ENCODE data around the gene MAD1L1.

Gene MAD1L1

GRCh38 chr7:2014391-2015241, 218.1 kb downstream of the MAD1L1 start:
- H3K27me3 ChIP-seq (ENCODE audit: control insufficient read depth, low read length), result no peaks in the 10 kb centered on the region
- no peaks in the 10 kb centered on the region for H3F3A ChIP-seq (ENCODE audit: control insufficient read depth, insufficient read depth)
- TF ChIP-seq CTCF (IDR thresholded peaks at IDR 0.05; ENCODE audit: low read depth, low read length, poor library complexity, severe bottlenecking), result no peak
- TF ChIP-seq EZH2phosphoT487 (IDR thresholded peaks at IDR 0.05; ENCODE audit: borderline replicate concordance, low read length), result no peak
- no peak overlapping the region for H3K27ac ChIP-seq (ENCODE audit: low read depth, low read length)
- no peaks in the 10 kb centered on the region for H3K9me3 ChIP-seq (ENCODE audit: control insufficient read depth, insufficient read depth, low read length)
- H3K36me3 ChIP-seq (ENCODE audit: control insufficient read depth, low read length), result peaks cover 14% of the 10 kb centered on the region; the same call in 1 of the 2 replicates
- peaks cover 4% of the 10 kb centered on the region for H3K79me2 ChIP-seq (ENCODE audit: control insufficient read depth, low read length)
- H4K20me1 ChIP-seq (ENCODE audit: control insufficient read depth, insufficient read depth, low read depth, low read length), result 0 out of 2 replicates have a peak, but pooled peaks cover 5% of the 10 kb centered on the region
- peaks cover 14% of the 10 kb centered on the region for H3K4me1 ChIP-seq (ENCODE audit: control insufficient read depth, low read length)
- H3K4me3 ChIP-seq (ENCODE audit: low read length), result no peak overlapping the region
- H3K9me2 ChIP-seq (replicated peaks; ENCODE audit: control insufficient read depth, low read length), result no peaks in the 10 kb centered on the region
- H3K4me2 ChIP-seq (ENCODE audit: low read length), result no peak overlapping the region

GRCh38 chr7:2013381-2014311, 219.1 kb downstream of the MAD1L1 start:
- TF ChIP-seq EZH2phosphoT487 (IDR thresholded peaks at IDR 0.05; ENCODE audit: borderline replicate concordance, low read length) (no peak), CTCF (IDR thresholded peaks at IDR 0.05; ENCODE audit: low read depth, low read length, poor library complexity, severe bottlenecking) (no peak)
- H3K4me2 ChIP-seq (ENCODE audit: low read length), result no peak overlapping the region
- no peak overlapping the region for H3K4me3 ChIP-seq (ENCODE audit: low read length)

GRCh38 chr7:2012981-2013380, 219.8 kb downstream of the MAD1L1 start:
- no peaks in the 10 kb centered on the region for H3K27me3 ChIP-seq (ENCODE audit: control insufficient read depth, low read length)
- TF ChIP-seq EZH2phosphoT487 (IDR thresholded peaks at IDR 0.05; ENCODE audit: borderline replicate concordance, low read length) (no peak), CTCF (IDR thresholded peaks at IDR 0.05; ENCODE audit: low read depth, low read length, poor library complexity, severe bottlenecking) (no peak)

More at GRCh38 chr7:2013381-2014311, 219.1 kb downstream of the MAD1L1 start:
- no peaks in the 10 kb centered on the region for H3K27me3 ChIP-seq (ENCODE audit: control insufficient read depth, low read length)
- no peaks in the 10 kb centered on the region for H3K9me2 ChIP-seq (replicated peaks; ENCODE audit: control insufficient read depth, low read length)
- H3K9me3 ChIP-seq (ENCODE audit: control insufficient read depth, insufficient read depth, low read length), result no peaks in the 10 kb centered on the region
- H3K27ac ChIP-seq (ENCODE audit: low read depth, low read length), result no peak overlapping the region
- H3K4me1 ChIP-seq (ENCODE audit: control insufficient read depth, low read length), result peaks cover 5% of the 10 kb centered on the region
- peaks cover 14% of the 10 kb centered on the region; the same call in 1 of the 2 replicates for H3K36me3 ChIP-seq (ENCODE audit: control insufficient read depth, low read length)
- H3F3A ChIP-seq (ENCODE audit: control insufficient read depth, insufficient read depth), result no peaks in the 10 kb centered on the region
- H3K79me2 ChIP-seq (ENCODE audit: control insufficient read depth, low read length), result no peaks in the 10 kb centered on the region
- H4K20me1 ChIP-seq (ENCODE audit: control insufficient read depth, insufficient read depth, low read depth, low read length), result no peaks in the 10 kb centered on the region

More at GRCh38 chr7:2012981-2013380, 219.8 kb downstream of the MAD1L1 start:
- no peaks in the 10 kb centered on the region for H3K4me1 ChIP-seq (ENCODE audit: control insufficient read depth, low read length)
- H3K4me3 ChIP-seq (ENCODE audit: low read length), result no peak overlapping the region
- no peak overlapping the region for H3K4me2 ChIP-seq (ENCODE audit: low read length)
- no peaks in the 10 kb centered on the region for H3K9me2 ChIP-seq (replicated peaks; ENCODE audit: control insufficient read depth, low read length)
- H3K79me2 ChIP-seq (ENCODE audit: control insufficient read depth, low read length), result no peaks in the 10 kb centered on the region
- H4K20me1 ChIP-seq (ENCODE audit: control insufficient read depth, insufficient read depth, low read depth, low read length), result no peaks in the 10 kb centered on the region
- H3K9me3 ChIP-seq (ENCODE audit: control insufficient read depth, insufficient read depth, low read length), result no peaks in the 10 kb centered on the region
- no peak overlapping the region for H3K27ac ChIP-seq (ENCODE audit: low read depth, low read length)
- H3F3A ChIP-seq (ENCODE audit: control insufficient read depth, insufficient read depth), result no peaks in the 10 kb centered on the region
- H3K36me3 ChIP-seq (ENCODE audit: control insufficient read depth, low read length), result peaks cover 14% of the 10 kb centered on the region; the same call in 1 of the 2 replicates
